Hepatocyte (in vitro differentiated cells): ENCODE data around the gene PRIM1.
"Not testable (repeated sequence)": the region's sequence is repeated elsewhere in the genome, so short reads cannot be mapped to it uniquely, and the experiment has no call there.

Experiments
- EZH2 ChIP-seq: fragments of 200-600 bp; sonication (generic); IDR thresholded peaks from 2 replicates; pipeline ENCODE4 v1.6.1; 2016; ENCODE audit warnings: antibody characterized with exemption, mild to moderate bottlenecking, borderline replicate concordance
- EZH2phosphoT487 ChIP-seq: fragments of 200-600 bp; sonication (generic); IDR thresholded peaks from one replicate; pipeline ENCODE4 v1.6.1; 2018; ENCODE audit warnings: antibody characterized with exemption, mild to moderate bottlenecking, low read depth, moderate library complexity; ENCODE audit not compliant: unreplicated experiment, severe bottlenecking
- TF ChIP-seq, protein P1 (sequence below): fragments of 200-600 bp; sonication (generic); IDR thresholded peaks from 2 replicates; pipeline ENCODE4 v1.5.1; 2016; ENCODE audit warnings: antibody characterized with exemption, mild to moderate bottlenecking; ENCODE audit not compliant: poor library complexity

GRCh38 chr12:56757971-56758370 lies 5.8 kb upstream of the PRIM1 start:
- TF ChIP-seq EZH2phosphoT487, EZH2: not testable (repeated sequence)
- TF ChIP-seq, protein P1, sequence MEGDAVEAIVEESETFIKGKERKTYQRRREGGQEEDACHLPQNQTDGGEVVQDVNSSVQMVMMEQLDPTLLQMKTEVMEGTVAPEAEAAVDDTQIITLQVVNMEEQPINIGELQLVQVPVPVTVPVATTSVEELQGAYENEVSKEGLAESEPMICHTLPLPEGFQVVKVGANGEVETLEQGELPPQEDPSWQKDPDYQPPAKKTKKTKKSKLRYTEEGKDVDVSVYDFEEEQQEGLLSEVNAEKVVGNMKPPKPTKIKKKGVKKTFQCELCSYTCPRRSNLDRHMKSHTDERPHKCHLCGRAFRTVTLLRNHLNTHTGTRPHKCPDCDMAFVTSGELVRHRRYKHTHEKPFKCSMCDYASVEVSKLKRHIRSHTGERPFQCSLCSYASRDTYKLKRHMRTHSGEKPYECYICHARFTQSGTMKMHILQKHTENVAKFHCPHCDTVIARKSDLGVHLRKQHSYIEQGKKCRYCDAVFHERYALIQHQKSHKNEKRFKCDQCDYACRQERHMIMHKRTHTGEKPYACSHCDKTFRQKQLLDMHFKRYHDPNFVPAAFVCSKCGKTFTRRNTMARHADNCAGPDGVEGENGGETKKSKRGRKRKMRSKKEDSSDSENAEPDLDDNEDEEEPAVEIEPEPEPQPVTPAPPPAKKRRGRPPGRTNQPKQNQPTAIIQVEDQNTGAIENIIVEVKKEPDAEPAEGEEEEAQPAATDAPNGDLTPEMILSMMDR = not testable (repeated sequence)
